22Rv1 (cell line): ENCODE measurements around the gene LRRIQ3.

Experiments
- H3K27ac ChIP-seq: fragments of 450-650 bp; 2 replicates; pipeline ENCODE4 v1.5.1; 2017
- ZFX ChIP-seq: fragments of 450-650 bp; IDR thresholded peaks from 2 replicates; pipeline ENCODE4 v1.6.1; 2017; ENCODE audit warnings: antibody characterized with exemption, borderline replicate concordance
- TF ChIP-seq, protein P1 (sequence below): fragments of 450-650 bp; IDR thresholded peaks from 2 replicates; pipeline ENCODE4 v1.5.1; 2017; ENCODE audit warnings: mild to moderate bottlenecking

Gene LRRIQ3

GRCh38 chr1:74050386-74050785 lies 147.6 kb downstream of the LRRIQ3 start:
- TF ChIP-seq, protein P1, sequence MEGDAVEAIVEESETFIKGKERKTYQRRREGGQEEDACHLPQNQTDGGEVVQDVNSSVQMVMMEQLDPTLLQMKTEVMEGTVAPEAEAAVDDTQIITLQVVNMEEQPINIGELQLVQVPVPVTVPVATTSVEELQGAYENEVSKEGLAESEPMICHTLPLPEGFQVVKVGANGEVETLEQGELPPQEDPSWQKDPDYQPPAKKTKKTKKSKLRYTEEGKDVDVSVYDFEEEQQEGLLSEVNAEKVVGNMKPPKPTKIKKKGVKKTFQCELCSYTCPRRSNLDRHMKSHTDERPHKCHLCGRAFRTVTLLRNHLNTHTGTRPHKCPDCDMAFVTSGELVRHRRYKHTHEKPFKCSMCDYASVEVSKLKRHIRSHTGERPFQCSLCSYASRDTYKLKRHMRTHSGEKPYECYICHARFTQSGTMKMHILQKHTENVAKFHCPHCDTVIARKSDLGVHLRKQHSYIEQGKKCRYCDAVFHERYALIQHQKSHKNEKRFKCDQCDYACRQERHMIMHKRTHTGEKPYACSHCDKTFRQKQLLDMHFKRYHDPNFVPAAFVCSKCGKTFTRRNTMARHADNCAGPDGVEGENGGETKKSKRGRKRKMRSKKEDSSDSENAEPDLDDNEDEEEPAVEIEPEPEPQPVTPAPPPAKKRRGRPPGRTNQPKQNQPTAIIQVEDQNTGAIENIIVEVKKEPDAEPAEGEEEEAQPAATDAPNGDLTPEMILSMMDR: no peak
- TF ChIP-seq ZFX: no peak

GRCh38 chr1:74038042-74038441 lies 159.9 kb downstream of the LRRIQ3 start:
- H3K27ac ChIP-seq: no peak overlapping the region
- no peak for TF ChIP-seq ZFX
- TF ChIP-seq, protein P1: no peak

More at GRCh38 chr1:74050386-74050785, 147.6 kb downstream of the LRRIQ3 start:
- H3K27ac ChIP-seq: no peak overlapping the region

- TF ChIP-seq, protein P1: no peak
- TF ChIP-seq ZFX: no peak
- no peak overlapping the region for H3K27ac ChIP-seq
Observed at GRCh38 chr1:74012583-74012982, 185.4 kb downstream of the LRRIQ3 start.

DNA sequence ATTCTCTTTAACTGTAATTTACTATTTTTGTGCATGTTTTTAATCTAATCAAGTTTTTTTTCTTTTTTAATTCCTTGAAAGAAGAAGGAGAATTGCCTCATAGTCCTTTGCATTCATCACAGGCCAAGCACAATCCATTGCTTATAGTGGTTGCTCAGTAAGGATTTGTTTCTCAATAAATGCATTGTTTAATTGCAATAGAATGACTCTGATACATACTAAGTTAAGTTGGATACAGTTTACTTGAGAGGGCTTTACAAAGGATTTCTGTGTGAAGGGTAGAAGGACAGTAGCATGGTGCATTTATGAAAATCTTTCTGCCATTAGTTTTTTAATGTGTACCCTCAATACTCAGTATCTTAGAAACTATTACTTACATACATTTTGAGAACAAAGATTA lies 186.2 kb downstream of the LRRIQ3 start:
- TF ChIP-seq ZFX: no peak
- TF ChIP-seq, protein P1: no peak

GRCh38 chr1:74010206-74010605 lies 187.8 kb downstream of the LRRIQ3 start:
- H3K27ac ChIP-seq: no peak overlapping the region

More for the DNA sequence above, 186.2 kb downstream of the LRRIQ3 start:
- no peak overlapping the region for H3K27ac ChIP-seq

GRCh38 chr1:74005533-74005932 lies 192.4 kb downstream of the LRRIQ3 start:
- no peak for TF ChIP-seq ZFX
- TF ChIP-seq, protein P1: no peak

More at GRCh38 chr1:74010206-74010605, 187.8 kb downstream of the LRRIQ3 start:
- TF ChIP-seq, protein P1: no peak
- no peak for TF ChIP-seq ZFX

GRCh38 chr1:74003806-74004205 lies 194.2 kb downstream of the LRRIQ3 start:
- H3K27ac ChIP-seq: no peak overlapping the region
- TF ChIP-seq ZFX: no peak

More at GRCh38 chr1:74005533-74005932, 192.4 kb downstream of the LRRIQ3 start:
- no peak overlapping the region for H3K27ac ChIP-seq

- TF ChIP-seq, protein P1: peak; percentile 81
- TF ChIP-seq ZFX: no peak
- no peak overlapping the region for H3K27ac ChIP-seq
Observed at GRCh38 chr1:73998348-73998959, 199.5 kb downstream of the LRRIQ3 start.
